ENCODE results near the gene DCUN1D1.
A peak's percentile ranks its signal among the peaks of the same experiment; 100 is the strongest.

DCUN1D1 gene

DNA sequence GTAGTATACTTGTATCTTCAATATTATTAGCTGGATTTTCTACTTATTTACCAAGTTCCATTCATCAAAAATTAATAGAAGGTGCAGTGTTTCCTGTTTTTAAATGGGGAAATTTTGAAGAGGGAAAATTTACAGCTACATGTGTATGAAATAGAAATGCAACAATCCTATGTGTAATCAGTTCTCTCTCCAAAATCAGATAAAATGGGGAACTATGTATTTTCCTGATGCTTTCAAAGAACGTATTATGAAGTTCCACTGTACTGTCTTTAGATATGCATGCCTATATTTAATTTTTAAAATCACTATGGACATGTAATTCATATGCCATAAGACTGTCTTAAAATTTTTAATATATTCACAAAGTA, 43.4 kb downstream of the DCUN1D1 start:
- H3K27ac Mint-ChIP-seq, result no peak overlapping the region
- H3K4me3 Mint-ChIP-seq, result no peak overlapping the region
- intact Hi-C loops (cut with micrococcal nuclease), result no loop called here
- H3K36me3 Mint-ChIP-seq (ENCODE audit: low read depth), result peaks cover 35% of the 10 kb centered on the region
- no peaks in the 10 kb centered on the region for H3K27me3 Mint-ChIP-seq
- H3K9me3 Mint-ChIP-seq, result peaks cover 7% of the 10 kb centered on the region
- no peaks in the 10 kb centered on the region for H3K4me1 Mint-ChIP-seq (ENCODE audit: low read depth)

GRCh38 chr3:182936239-182936917, 44.0 kb downstream of the DCUN1D1 start:
- Mint-ChIP-seq H3K4me3 (no peak overlapping the region), H3K36me3 (ENCODE audit: low read depth) (peaks cover 37% of the 10 kb centered on the region), H3K27me3 (no peaks in the 10 kb centered on the region), H3K9me3 (peaks cover 9% of the 10 kb centered on the region), H3K27ac (no peak overlapping the region), H3K4me1 (ENCODE audit: low read depth) (no peaks in the 10 kb centered on the region)
- intact Hi-C loops (cut with micrococcal nuclease), result no loop called here

DNA sequence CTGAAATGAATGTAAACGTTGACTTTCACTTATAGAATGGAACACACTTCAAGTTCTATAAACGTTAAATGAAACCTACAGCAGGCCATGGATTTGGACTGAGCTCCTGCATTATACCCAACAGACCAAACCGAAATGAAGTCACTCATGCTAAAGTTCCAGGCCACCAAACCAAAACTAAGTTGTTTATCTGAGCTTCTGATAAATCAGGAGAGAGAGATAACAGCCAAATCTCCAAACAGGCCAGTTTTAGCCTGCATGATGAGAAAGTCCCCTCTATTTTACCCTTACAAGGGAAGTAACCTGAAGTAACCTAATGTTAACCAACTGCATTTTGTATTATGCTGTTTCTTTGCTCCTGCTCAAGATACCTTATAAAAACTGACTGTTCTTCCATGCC, 44.5 kb downstream of the DCUN1D1 start:
- Mint-ChIP-seq H3K27me3 (no peaks in the 10 kb centered on the region), H3K4me3 (no peak overlapping the region), H3K9me3 (peaks cover 9% of the 10 kb centered on the region), H3K36me3 (ENCODE audit: low read depth) (peaks cover 42% of the 10 kb centered on the region), H3K4me1 (ENCODE audit: low read depth) (no peaks in the 10 kb centered on the region), H3K27ac (no peak overlapping the region)
- intact Hi-C loops (cut with micrococcal nuclease), result no loop called here

DNA sequence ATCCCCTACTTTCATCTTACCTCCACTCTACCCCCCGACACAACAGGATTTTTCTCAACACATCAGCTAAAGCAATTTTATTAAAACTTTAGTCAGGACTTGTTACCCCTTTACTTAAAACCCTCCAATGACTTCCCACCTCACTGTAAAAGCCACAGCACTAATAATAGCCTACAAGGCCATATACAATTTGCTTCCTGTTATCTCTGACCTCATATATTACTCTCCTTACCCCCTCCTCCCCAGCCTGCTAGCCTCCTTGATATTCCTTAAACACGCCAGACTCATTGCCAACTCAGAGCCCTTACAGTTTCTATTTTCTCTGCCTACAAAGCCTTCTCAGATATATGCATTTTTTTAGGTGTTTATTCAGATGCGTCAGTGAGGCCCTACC, 54.4 kb downstream of the DCUN1D1 start:
- no peaks in the 10 kb centered on the region for H3K27me3 Mint-ChIP-seq
- peaks cover 17% of the 10 kb centered on the region for H3K4me1 Mint-ChIP-seq (ENCODE audit: low read depth)
- H3K36me3 Mint-ChIP-seq (ENCODE audit: low read depth), result peaks cover 32% of the 10 kb centered on the region
- H3K4me3 Mint-ChIP-seq, result no peak overlapping the region
- H3K9me3 Mint-ChIP-seq, result peaks cover 10% of the 10 kb centered on the region
- H3K27ac Mint-ChIP-seq, result peak overlapping the region; percentile 45
- intact Hi-C loops (cut with micrococcal nuclease), result loop anchor here (10.0 kb wide), 1 partner anchor 169 kb away; the partner anchor contains the start of gene MCCC1

DNA sequence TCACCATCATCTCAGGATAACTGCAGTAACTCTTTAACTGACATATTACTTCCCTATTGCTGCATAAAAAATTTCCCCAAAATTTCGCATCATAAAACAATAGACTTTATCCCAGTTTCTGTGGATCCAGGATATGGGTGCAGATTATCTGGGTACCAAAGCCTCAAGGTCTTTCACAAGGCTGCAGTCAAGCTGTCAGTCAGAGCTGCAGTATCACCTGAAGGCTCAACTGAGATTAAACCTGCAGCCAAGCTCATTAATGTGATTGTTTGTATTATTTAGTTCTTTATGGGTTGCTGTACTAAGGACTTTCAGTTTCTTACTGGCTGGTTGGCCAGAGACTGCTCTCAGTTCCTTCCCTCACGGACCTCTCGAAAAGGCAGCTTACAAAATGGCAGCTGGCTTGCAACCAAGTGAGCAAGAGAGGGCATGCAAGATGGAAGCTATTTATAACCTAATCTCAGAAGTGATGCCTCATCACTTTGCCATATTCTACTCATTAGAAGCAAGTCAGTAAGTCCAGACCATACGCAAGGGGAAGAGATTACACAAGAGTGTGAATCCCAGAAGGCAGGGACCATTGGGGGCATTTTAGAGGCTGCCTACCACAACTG, 54.9 kb downstream of the DCUN1D1 start:
- Mint-ChIP-seq H3K4me1 (ENCODE audit: low read depth) (peaks cover 17% of the 10 kb centered on the region), H3K36me3 (ENCODE audit: low read depth) (peaks cover 34% of the 10 kb centered on the region), H3K9me3 (peaks cover 10% of the 10 kb centered on the region), H3K27me3 (no peaks in the 10 kb centered on the region), H3K4me3 (no peak overlapping the region), H3K27ac (peak overlapping the region; percentile 45)
- intact Hi-C loops (cut with micrococcal nuclease), result loop anchor here (10.0 kb wide), 1 partner anchor 169 kb away; the partner anchor contains the start of gene MCCC1

DNA sequence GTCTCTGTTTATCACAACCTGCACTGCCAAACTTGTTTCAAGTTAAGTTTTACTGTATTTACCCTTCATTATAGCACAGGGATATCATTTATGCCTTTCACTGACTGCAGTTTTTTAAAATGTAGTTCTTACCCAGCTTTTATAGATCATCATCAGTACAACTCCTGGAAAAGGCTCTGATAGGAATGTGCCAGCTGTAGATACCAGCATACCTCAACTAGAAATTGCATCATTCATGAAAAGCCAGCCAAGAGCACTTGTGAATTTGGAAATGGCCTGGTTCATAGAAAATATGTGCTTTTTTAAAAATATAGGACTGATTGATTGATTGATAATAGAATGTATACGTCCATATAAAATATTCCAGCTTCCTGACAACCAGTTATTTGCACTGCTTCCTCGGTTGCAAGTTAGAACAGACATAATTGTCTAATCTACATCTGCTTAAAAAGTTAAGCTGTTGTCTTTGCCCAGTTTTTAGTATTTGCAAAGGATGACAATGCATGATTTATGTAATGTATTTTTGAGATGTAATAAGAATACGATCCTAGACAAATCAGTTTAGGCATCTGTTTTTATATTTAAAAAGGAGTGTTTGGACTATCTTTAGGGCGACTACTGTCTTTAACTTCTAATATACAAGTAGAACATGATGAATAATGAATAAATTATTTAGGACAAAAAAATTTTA, 58.5 kb downstream of the DCUN1D1 start:
- intact Hi-C loops (cut with micrococcal nuclease), result loop anchor here (10.0 kb wide), 1 partner anchor 173 kb away; the partner anchor contains the start of gene MCCC1
- Mint-ChIP-seq H3K27me3 (no peaks in the 10 kb centered on the region), H3K36me3 (ENCODE audit: low read depth) (peaks cover 36% of the 10 kb centered on the region), H3K27ac (no peak overlapping the region), H3K4me3 (no peak overlapping the region), H3K4me1 (ENCODE audit: low read depth) (peaks cover 17% of the 10 kb centered on the region), H3K9me3 (peaks cover 10% of the 10 kb centered on the region)

GRCh38 chr3:182920515-182921084, 59.7 kb downstream of the DCUN1D1 start:
- Mint-ChIP-seq H3K9me3 (peaks cover under 1% of the 10 kb centered on the region), H3K36me3 (ENCODE audit: low read depth) (peaks cover 29% of the 10 kb centered on the region), H3K27ac (no peak overlapping the region), H3K27me3 (no peaks in the 10 kb centered on the region), H3K4me1 (ENCODE audit: low read depth) (peaks cover 10% of the 10 kb centered on the region), H3K4me3 (no peak overlapping the region)
- intact Hi-C loops (cut with micrococcal nuclease), result loop anchor here (10.0 kb wide), 1 partner anchor 174 kb away; the partner anchor contains the start of gene MCCC1

- H3K36me3 Mint-ChIP-seq (ENCODE audit: low read depth), result peaks cover 31% of the 10 kb centered on the region
These were observed 60.4 kb downstream of the DCUN1D1 start for GRCh38 chr3:182919866-182920357.

DNA sequence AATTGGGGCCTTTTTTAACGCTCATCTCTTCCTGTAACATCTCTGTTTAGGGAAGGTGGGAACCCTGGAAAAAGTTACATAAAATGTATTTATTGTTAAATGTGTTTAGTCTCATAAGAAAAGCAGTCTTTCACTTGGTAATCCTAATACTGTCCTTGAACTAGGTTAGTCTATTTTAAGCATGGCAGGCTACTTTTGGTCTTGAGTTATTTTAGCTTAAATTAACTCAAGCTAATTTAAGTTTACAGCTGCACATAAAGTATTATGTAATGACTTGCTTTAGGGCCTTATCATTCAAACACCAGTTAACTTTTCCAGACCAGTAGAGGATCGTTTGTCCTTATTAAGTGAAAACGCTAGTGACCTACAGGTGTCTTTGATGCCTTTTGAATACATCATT, 63.2 kb downstream of the DCUN1D1 start:
- Mint-ChIP-seq H3K27me3 (no peaks in the 10 kb centered on the region), H3K4me1 (ENCODE audit: low read depth) (no peaks in the 10 kb centered on the region), H3K4me3 (no peak overlapping the region), H3K36me3 (ENCODE audit: low read depth) (peaks cover 37% of the 10 kb centered on the region), H3K9me3 (no peaks in the 10 kb centered on the region), H3K27ac (no peak overlapping the region)
- intact Hi-C loops (cut with micrococcal nuclease), result no loop called here

More at GRCh38 chr3:182919866-182920357, 60.4 kb downstream of the DCUN1D1 start:
- H3K27ac Mint-ChIP-seq, result no peak overlapping the region
- peaks cover 3% of the 10 kb centered on the region for H3K4me1 Mint-ChIP-seq (ENCODE audit: low read depth)
- intact Hi-C loops (cut with micrococcal nuclease), result loop anchor here (10.0 kb wide), 1 partner anchor 175 kb away; the partner anchor contains the start of gene MCCC1
- no peak overlapping the region for H3K4me3 Mint-ChIP-seq
- H3K9me3 Mint-ChIP-seq, result no peaks in the 10 kb centered on the region
- H3K27me3 Mint-ChIP-seq, result no peaks in the 10 kb centered on the region

DNA sequence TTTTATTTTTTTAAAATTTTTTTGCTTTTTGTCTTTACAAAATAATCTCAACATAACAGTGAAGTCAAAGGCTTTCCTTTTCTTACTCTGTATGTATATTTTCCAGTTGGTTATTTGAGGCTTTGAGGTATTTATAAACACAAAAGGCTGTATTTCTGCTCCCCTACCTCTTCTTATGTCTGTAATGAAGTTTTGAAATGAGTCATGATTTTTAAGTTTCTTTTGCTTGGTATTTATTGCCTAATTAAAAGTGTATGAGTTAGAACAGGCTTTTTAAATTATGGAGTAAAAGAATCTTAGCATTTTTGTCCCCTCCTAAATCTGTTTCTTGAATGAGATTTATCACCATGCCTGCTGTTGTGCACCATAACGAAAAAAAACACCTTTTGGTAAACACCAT, 66.0 kb downstream of the DCUN1D1 start:
- Mint-ChIP-seq H3K9me3 (no peaks in the 10 kb centered on the region), H3K4me1 (ENCODE audit: low read depth) (no peaks in the 10 kb centered on the region), H3K27me3 (no peaks in the 10 kb centered on the region), H3K27ac (no peak overlapping the region), H3K4me3 (no peak overlapping the region), H3K36me3 (ENCODE audit: low read depth) (peaks cover 49% of the 10 kb centered on the region)
- intact Hi-C loops (cut with micrococcal nuclease), result no loop called here

GRCh38 chr3:182913889-182914288, 66.4 kb downstream of the DCUN1D1 start:
- H3K27ac Mint-ChIP-seq, result no peak overlapping the region
- intact Hi-C loops (cut with micrococcal nuclease), result no loop called here

DNA sequence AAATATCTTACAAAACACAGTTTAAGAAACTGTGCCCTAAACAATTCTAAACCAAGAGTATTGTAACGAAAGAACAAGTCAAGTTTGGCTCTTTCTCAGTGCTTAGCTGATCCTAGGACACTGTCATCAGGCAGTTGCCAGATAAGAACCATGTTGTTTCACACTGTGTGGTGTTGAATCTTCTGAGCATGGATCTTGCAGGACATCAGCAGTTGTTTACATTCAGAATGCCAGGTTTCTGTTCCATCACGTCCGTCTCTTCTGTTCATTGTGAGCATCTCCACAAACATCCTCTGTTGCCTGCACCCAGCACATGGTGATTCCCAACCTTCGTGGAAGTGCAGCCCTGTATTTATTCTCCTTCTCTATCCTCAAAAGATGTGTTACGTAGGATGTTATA, 67.9 kb downstream of the DCUN1D1 start:
- no peaks in the 10 kb centered on the region for H3K9me3 Mint-ChIP-seq
- H3K4me1 Mint-ChIP-seq (ENCODE audit: low read depth), result no peaks in the 10 kb centered on the region
- no peak overlapping the region for H3K27ac Mint-ChIP-seq
- no peaks in the 10 kb centered on the region for H3K27me3 Mint-ChIP-seq
- intact Hi-C loops (cut with micrococcal nuclease), result no loop called here
- H3K4me3 Mint-ChIP-seq, result no peak overlapping the region
- peaks cover 54% of the 10 kb centered on the region for H3K36me3 Mint-ChIP-seq (ENCODE audit: low read depth)

More at GRCh38 chr3:182913889-182914288, 66.4 kb downstream of the DCUN1D1 start:
- Mint-ChIP-seq H3K9me3 (no peaks in the 10 kb centered on the region), H3K27me3 (no peaks in the 10 kb centered on the region), H3K4me3 (no peak overlapping the region), H3K4me1 (ENCODE audit: low read depth) (no peaks in the 10 kb centered on the region), H3K36me3 (ENCODE audit: low read depth) (peaks cover 49% of the 10 kb centered on the region)

DNA sequence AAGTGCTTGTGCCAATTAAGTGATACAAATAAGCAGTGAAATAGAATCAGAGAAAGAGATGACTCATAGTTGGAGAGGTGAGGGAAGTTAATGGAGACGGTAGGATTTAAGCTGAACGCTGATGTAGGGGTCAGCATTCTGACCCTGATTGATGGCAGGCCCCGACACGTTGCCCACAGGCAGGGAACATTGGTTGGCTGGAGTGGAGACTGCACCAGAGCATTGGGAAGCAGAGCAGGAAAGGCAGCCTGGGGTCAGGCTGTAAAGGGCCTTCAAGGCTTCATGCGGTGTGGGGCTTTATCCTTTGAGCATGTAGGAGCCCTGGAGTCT, 68.6 kb downstream of the DCUN1D1 start:
- H3K9me3 Mint-ChIP-seq, result no peaks in the 10 kb centered on the region
- H3K27me3 Mint-ChIP-seq, result no peaks in the 10 kb centered on the region
- H3K27ac Mint-ChIP-seq, result no peak overlapping the region
- peaks cover 57% of the 10 kb centered on the region for H3K36me3 Mint-ChIP-seq (ENCODE audit: low read depth)
- H3K4me3 Mint-ChIP-seq, result no peak overlapping the region
- H3K4me1 Mint-ChIP-seq (ENCODE audit: low read depth), result no peaks in the 10 kb centered on the region
- intact Hi-C loops (cut with micrococcal nuclease), result no loop called here
